ENCODE data around the gene CDH6. TPM values are rescaled to one million over a fixed set of nuclear protein-coding genes. Genes with fewer than 3 reads are reported as not detected.
"Not testable (repeated sequence)": the region's sequence is repeated elsewhere in the genome, so short reads cannot be mapped to it uniquely, and the experiment has no call there.

The CDH6 gene
- total and polyA plus RNA-seq, 2 donors = 0.66 to 0.87 TPM

GRCh38 chr5:31343946-31344345, 150.5 kb downstream of the CDH6 start:
- no peaks in the 10 kb centered on the region for H3K36me3 ChIP-seq (ENCODE audit: control insufficient read depth in 2 of 2, insufficient read depth in 2 of 2, low read length in 1 of 2)
- no peak overlapping the region for H3K27ac ChIP-seq (ENCODE audit: low read depth in 1 of 2, low read length in 1 of 2)
- H3K27me3 ChIP-seq (ENCODE audit: control insufficient read depth in 2 of 2, insufficient read depth in 1 of 2, low read length in 1 of 2) = no peaks in the 10 kb centered on the region
- DNase-seq (ENCODE audit: low read depth in 6 of 9, low spot score in 9 of 9) = no peak
- no peak overlapping the region for H3K4me3 ChIP-seq (ENCODE audit: low read length in 2 of 2)
- 60% methylated on average over 3 of the region's 3 CpGs for WGBS
- no peaks in the 10 kb centered on the region for H3K9me3 ChIP-seq (ENCODE audit: control insufficient read depth in 2 of 2, insufficient read depth in 1 of 2, low read length in 1 of 2)
- no peaks in the 10 kb centered on the region for H3K4me1 ChIP-seq (ENCODE audit: control insufficient read depth in 2 of 2, insufficient read depth in 2 of 2, low read length in 2 of 2)

- Histone ChIP-seq H3K9me3 (ENCODE audit: control insufficient read depth in 2 of 2, insufficient read depth in 1 of 2, low read length in 1 of 2) (no peaks in the 10 kb centered on the region), H3K27ac (ENCODE audit: low read depth in 1 of 2, low read length in 1 of 2) (no peak overlapping the region), H3K4me1 (ENCODE audit: control insufficient read depth in 2 of 2, insufficient read depth in 2 of 2, low read length in 2 of 2) (no peaks in the 10 kb centered on the region), H3K27me3 (ENCODE audit: control insufficient read depth in 2 of 2, insufficient read depth in 1 of 2, low read length in 1 of 2) (no peaks in the 10 kb centered on the region), H3K4me3 (ENCODE audit: low read length in 2 of 2) (no peak overlapping the region), H3K36me3 (ENCODE audit: control insufficient read depth in 2 of 2, insufficient read depth in 2 of 2, low read length in 1 of 2) (no peaks in the 10 kb centered on the region)
- WGBS = 85% methylated on average over 3 of the region's 3 CpGs
- DNase-seq (ENCODE audit: low read depth in 6 of 9, low spot score in 9 of 9) = no peak
Measured at GRCh38 chr5:31346896-31347551, 153.5 kb downstream of the CDH6 start.

DNA sequence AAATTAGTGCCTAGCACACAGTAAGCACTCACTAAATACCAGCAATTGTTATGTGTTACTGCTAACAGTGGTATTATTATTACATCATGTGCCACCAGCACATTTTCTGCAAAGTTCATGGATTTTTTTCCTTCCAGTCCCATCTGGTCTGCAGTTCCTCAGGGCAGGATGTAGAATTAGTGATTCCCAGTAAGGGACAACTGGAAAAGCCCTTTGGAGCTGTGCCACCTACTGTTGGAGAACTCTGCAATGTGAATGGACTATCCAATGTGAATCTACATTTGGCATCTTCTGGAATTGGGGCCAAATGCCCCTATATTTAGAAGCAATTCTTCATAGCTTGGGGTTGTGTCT, 154.0 kb downstream of the CDH6 start:
- Histone ChIP-seq H3K9me3 (ENCODE audit: control insufficient read depth in 2 of 2, insufficient read depth in 1 of 2, low read length in 1 of 2) (no peaks in the 10 kb centered on the region), H3K27me3 (ENCODE audit: control insufficient read depth in 2 of 2, insufficient read depth in 1 of 2, low read length in 1 of 2) (no peaks in the 10 kb centered on the region), H3K4me3 (ENCODE audit: low read length in 2 of 2) (no peak overlapping the region), H3K27ac (ENCODE audit: low read depth in 1 of 2, low read length in 1 of 2) (no peak overlapping the region), H3K4me1 (ENCODE audit: control insufficient read depth in 2 of 2, insufficient read depth in 2 of 2, low read length in 2 of 2) (no peaks in the 10 kb centered on the region), H3K36me3 (ENCODE audit: control insufficient read depth in 2 of 2, insufficient read depth in 2 of 2, low read length in 1 of 2) (no peaks in the 10 kb centered on the region)
- DNase-seq (ENCODE audit: low read depth in 6 of 9, low spot score in 9 of 9) = no peak

GRCh38 chr5:31350395-31350794, 156.9 kb downstream of the CDH6 start:
- Histone ChIP-seq H3K27me3 (ENCODE audit: control insufficient read depth in 2 of 2, insufficient read depth in 1 of 2, low read length in 1 of 2) (no peaks in the 10 kb centered on the region), H3K4me1 (ENCODE audit: control insufficient read depth in 2 of 2, insufficient read depth in 2 of 2, low read length in 2 of 2) (no peaks in the 10 kb centered on the region), H3K9me3 (ENCODE audit: control insufficient read depth in 2 of 2, insufficient read depth in 1 of 2, low read length in 1 of 2) (peaks cover 0 to 2% of the 10 kb centered on the region in 2 donors), H3K36me3 (ENCODE audit: control insufficient read depth in 2 of 2, insufficient read depth in 2 of 2, low read length in 1 of 2) (no peaks in the 10 kb centered on the region), H3K27ac (ENCODE audit: low read depth in 1 of 2, low read length in 1 of 2) (no peak overlapping the region), H3K4me3 (ENCODE audit: low read length in 2 of 2) (no peak overlapping the region)
- 95% methylated on average over 1 of the region's 1 CpG for WGBS
- DNase-seq (ENCODE audit: low read depth in 6 of 9, low spot score in 9 of 9) = no peak

GRCh38 chr5:31355337-31355736, 161.9 kb downstream of the CDH6 start:
- DNase-seq (ENCODE audit: low read depth in 6 of 9, low spot score in 9 of 9) = no peak
- peaks cover 0 to 2% of the 10 kb centered on the region in 2 donors for H3K9me3 ChIP-seq (ENCODE audit: control insufficient read depth in 2 of 2, insufficient read depth in 1 of 2, low read length in 1 of 2)
- no peak overlapping the region for H3K27ac ChIP-seq (ENCODE audit: low read depth in 1 of 2, low read length in 1 of 2)
- no peak overlapping the region for H3K4me3 ChIP-seq (ENCODE audit: low read length in 2 of 2)
- H3K4me1 ChIP-seq (ENCODE audit: control insufficient read depth in 2 of 2, insufficient read depth in 2 of 2, low read length in 2 of 2) = no peaks in the 10 kb centered on the region
- no peaks in the 10 kb centered on the region for H3K36me3 ChIP-seq (ENCODE audit: control insufficient read depth in 2 of 2, insufficient read depth in 2 of 2, low read length in 1 of 2)
- no peaks in the 10 kb centered on the region for H3K27me3 ChIP-seq (ENCODE audit: control insufficient read depth in 2 of 2, insufficient read depth in 1 of 2, low read length in 1 of 2)
- WGBS = 77% methylated on average over 3 of the region's 3 CpGs

- Histone ChIP-seq H3K4me3 (ENCODE audit: low read length in 2 of 2) (no peak overlapping the region), H3K27me3 (ENCODE audit: control insufficient read depth in 2 of 2, insufficient read depth in 1 of 2, low read length in 1 of 2) (no peaks in the 10 kb centered on the region), H3K27ac (ENCODE audit: low read depth in 1 of 2, low read length in 1 of 2) (no peak overlapping the region), H3K4me1 (ENCODE audit: control insufficient read depth in 2 of 2, insufficient read depth in 2 of 2, low read length in 2 of 2) (no peaks in the 10 kb centered on the region), H3K36me3 (ENCODE audit: control insufficient read depth in 2 of 2, insufficient read depth in 2 of 2, low read length in 1 of 2) (no peaks in the 10 kb centered on the region), H3K9me3 (ENCODE audit: control insufficient read depth in 2 of 2, insufficient read depth in 1 of 2, low read length in 1 of 2) (peaks cover 0 to 2% of the 10 kb centered on the region in 2 donors)
- WGBS = 88% methylated on average over 11 of the region's 11 CpGs
- no peak for DNase-seq (ENCODE audit: low read depth in 6 of 9, low spot score in 9 of 9)
Measured at GRCh38 chr5:31357038-31357437, 163.6 kb downstream of the CDH6 start.

DNA sequence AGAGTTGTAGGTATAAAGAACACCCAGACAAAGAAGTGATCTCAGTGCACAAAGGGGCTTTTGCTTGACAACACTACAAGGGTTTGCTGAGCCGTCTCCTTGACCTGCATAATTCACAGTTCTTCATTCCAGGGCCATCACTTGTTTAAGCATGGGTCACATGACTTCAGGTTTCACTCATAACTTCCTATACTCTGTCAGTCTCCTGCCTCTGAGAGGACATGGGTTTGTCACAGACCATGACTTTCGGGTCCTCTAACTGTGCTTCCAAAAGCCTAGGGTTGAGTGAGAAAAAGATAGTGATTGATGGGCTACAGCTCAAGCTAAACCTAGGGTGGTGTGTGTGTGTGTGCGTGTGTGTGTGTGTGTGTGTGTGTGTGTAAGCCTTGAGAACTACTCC, 166.4 kb downstream of the CDH6 start:
- DNase-seq (ENCODE audit: low read depth in 6 of 9, low spot score in 9 of 9) = no peak
- WGBS = 78% methylated on average over 3 of the region's 3 CpGs

DNA sequence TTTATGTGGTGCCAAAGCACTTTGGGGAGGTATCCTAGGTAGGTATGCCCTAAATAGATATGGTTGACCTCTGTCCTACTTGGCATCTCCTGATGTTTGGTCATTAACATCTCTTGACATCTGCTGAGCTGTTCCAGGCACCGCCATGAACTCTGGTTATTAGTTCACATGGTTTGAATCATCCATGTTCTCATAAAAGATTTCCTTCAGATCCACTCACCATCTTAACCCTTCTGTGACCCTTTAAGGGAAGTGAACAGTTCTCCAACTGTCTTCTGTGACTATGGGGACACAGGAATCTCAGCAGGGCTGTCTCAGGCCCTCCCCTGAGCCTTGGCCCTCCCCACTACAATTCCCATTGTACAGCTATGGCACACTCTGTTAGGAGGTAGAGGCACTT, 167.7 kb downstream of the CDH6 start:
- DNase-seq (ENCODE audit: low read depth in 6 of 9, low spot score in 9 of 9) = no peak
- H3K4me3 ChIP-seq (ENCODE audit: low read length in 2 of 2) = no peak overlapping the region
- no peaks in the 10 kb centered on the region for H3K4me1 ChIP-seq (ENCODE audit: control insufficient read depth in 2 of 2, insufficient read depth in 2 of 2, low read length in 2 of 2)
- no peaks in the 10 kb centered on the region for H3K27me3 ChIP-seq (ENCODE audit: control insufficient read depth in 2 of 2, insufficient read depth in 1 of 2, low read length in 1 of 2)
- no peaks in the 10 kb centered on the region for H3K36me3 ChIP-seq (ENCODE audit: control insufficient read depth in 2 of 2, insufficient read depth in 2 of 2, low read length in 1 of 2)
- WGBS = 97% methylated on average over 1 of the region's 1 CpG
- no peak overlapping the region for H3K27ac ChIP-seq (ENCODE audit: low read depth in 1 of 2, low read length in 1 of 2)
- H3K9me3 ChIP-seq (ENCODE audit: control insufficient read depth in 2 of 2, insufficient read depth in 1 of 2, low read length in 1 of 2) = peaks cover 0 to 1% of the 10 kb centered on the region in 2 donors

More for the DNA sequence above, 166.4 kb downstream of the CDH6 start:
- no peaks in the 10 kb centered on the region for H3K36me3 ChIP-seq (ENCODE audit: control insufficient read depth in 2 of 2, insufficient read depth in 2 of 2, low read length in 1 of 2)
- H3K4me3 ChIP-seq (ENCODE audit: low read length in 2 of 2) = no peak overlapping the region
- no peaks in the 10 kb centered on the region for H3K4me1 ChIP-seq (ENCODE audit: control insufficient read depth in 2 of 2, insufficient read depth in 2 of 2, low read length in 2 of 2)
- H3K9me3 ChIP-seq (ENCODE audit: control insufficient read depth in 2 of 2, insufficient read depth in 1 of 2, low read length in 1 of 2) = peaks cover 1 to 2% of the 10 kb centered on the region in 2 donors
- no peaks in the 10 kb centered on the region for H3K27me3 ChIP-seq (ENCODE audit: control insufficient read depth in 2 of 2, insufficient read depth in 1 of 2, low read length in 1 of 2)
- H3K27ac ChIP-seq (ENCODE audit: low read depth in 1 of 2, low read length in 1 of 2) = no peak overlapping the region

DNA sequence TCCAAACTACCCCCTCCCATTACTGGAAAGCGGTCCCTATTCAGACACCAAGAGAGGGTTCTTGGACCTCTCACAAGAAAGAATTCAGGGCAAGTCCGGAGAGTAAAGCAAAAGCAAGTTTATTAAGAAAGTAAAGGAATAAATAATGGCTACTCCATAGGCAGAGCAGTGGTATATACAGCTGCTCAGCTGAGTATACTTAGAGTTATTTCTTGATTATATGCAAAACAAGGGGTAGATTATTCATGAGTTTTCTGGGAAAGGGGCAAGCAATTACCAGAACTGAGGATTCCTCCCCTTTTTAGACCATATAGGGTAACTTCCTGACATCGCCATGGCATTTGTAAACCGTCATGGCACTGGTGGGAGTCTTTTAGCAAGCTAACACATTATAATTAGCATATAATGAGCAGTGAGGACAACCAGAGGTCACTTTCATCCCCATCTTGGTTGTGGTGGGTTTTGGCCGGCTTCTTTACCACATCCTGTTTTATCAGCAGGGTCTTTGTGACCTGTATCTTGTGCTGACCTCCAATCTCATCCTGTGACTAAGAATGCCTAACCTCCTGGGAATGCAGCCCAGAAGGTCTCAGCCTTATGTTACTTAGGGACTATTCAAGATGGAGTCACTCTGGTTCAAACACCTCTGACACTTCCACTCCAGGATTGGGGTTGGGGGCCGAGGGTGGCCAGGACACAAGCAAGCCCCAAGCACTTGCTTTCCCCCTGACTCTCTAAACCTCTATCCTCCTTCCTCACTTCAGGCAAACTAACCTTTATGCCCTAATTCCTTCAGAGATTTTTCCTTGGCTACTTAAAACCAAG, 168.4 kb downstream of the CDH6 start:
- not testable (repeated sequence) for H3K27ac ChIP-seq (ENCODE audit: low read depth in 1 of 2, low read length in 1 of 2); H3K9me3 ChIP-seq (ENCODE audit: control insufficient read depth in 2 of 2, insufficient read depth in 1 of 2, low read length in 1 of 2); H3K36me3 ChIP-seq (ENCODE audit: control insufficient read depth in 2 of 2, insufficient read depth in 2 of 2, low read length in 1 of 2); H3K27me3 ChIP-seq (ENCODE audit: control insufficient read depth in 2 of 2, insufficient read depth in 1 of 2, low read length in 1 of 2); DNase-seq (ENCODE audit: low read depth in 6 of 9, low spot score in 9 of 9); H3K4me1 ChIP-seq (ENCODE audit: control insufficient read depth in 2 of 2, insufficient read depth in 2 of 2, low read length in 2 of 2); H3K4me3 ChIP-seq (ENCODE audit: low read length in 2 of 2)
- WGBS = 85% methylated on average over 6 of the region's 6 CpGs

All from thymus (tissue), 11 donors.